ENCODE results near the gene AGBL1.

Gene AGBL1

GRCh38 chr15:86312486-86312885 is 232.8 kb downstream of the AGBL1 start:
- Histone ChIP-seq H3K4ac (ENCODE audit: low read depth in 1 of 2, low read length in 2 of 2) (no peak overlapping the region), H3K4me2 (ENCODE audit: low read length, poor library complexity, severe bottlenecking) (no peak overlapping the region), H4K91ac (ENCODE audit: low read length) (no peak overlapping the region), H3K79me1 (replicated peaks; ENCODE audit: low read length, poor library complexity, severe bottlenecking) (no peaks in the 10 kb centered on the region), H3K36me3 (ENCODE audit: control insufficient read depth in 1 of 2, insufficient read depth in 2 of 2, low read depth in 1 of 2, low read length in 2 of 2) (no peaks in the 10 kb centered on the region), H3K27me3 (ENCODE audit: control insufficient read depth in 1 of 2, insufficient read depth in 1 of 2, low read length in 2 of 2) (no peaks in the 10 kb centered on the region), H3K9me3 (ENCODE audit: control insufficient read depth, low read length) (no peaks in the 10 kb centered on the region), H2AFZ (ENCODE audit: low read depth, low read length) (no peak overlapping the region), H2BK5ac (ENCODE audit: low read depth, low read length, poor library complexity, severe bottlenecking) (no peak overlapping the region), H2BK120ac (ENCODE audit: low read depth, low read length) (no peak overlapping the region), H3K18ac (ENCODE audit: low read depth in 1 of 2, low read length in 2 of 2) (no peak overlapping the region), H3K14ac (ENCODE audit: low read length in 2 of 2) (no peak overlapping the region), H3K23ac (ENCODE audit: low read length in 2 of 2) (no peak overlapping the region), H2BK15ac (ENCODE audit: low read depth, poor library complexity, severe bottlenecking) (no peak overlapping the region), H4K8ac (ENCODE audit: low read length) (no peak overlapping the region), H2BK12ac (ENCODE audit: low read length in 2 of 2) (no peak overlapping the region), H3K9ac (ENCODE audit: low read length) (no peak overlapping the region), H2AK5ac (ENCODE audit: low read length, severe bottlenecking) (no peak overlapping the region), H3K4me1 (ENCODE audit: control insufficient read depth, insufficient read depth, low read depth, low read length) (no peaks in the 10 kb centered on the region), H3K4me3 (ENCODE audit: insufficient read depth in 1 of 2, low read depth in 1 of 2, low read length in 2 of 2) (no peak overlapping the region), H3K27ac (ENCODE audit: low read length, poor library complexity, severe bottlenecking) (no peak overlapping the region)
- WGBS: 72% methylated on average over 4 of the region's 4 CpGs
- no peak for DNase-seq

- Histone ChIP-seq H2BK120ac (ENCODE audit: low read depth, low read length) (no peak overlapping the region), H3K23ac (ENCODE audit: low read length in 2 of 2) (no peak overlapping the region), H2AFZ (ENCODE audit: low read depth, low read length) (no peak overlapping the region), H2BK15ac (ENCODE audit: low read depth, poor library complexity, severe bottlenecking) (no peak overlapping the region), H3K36me3 (ENCODE audit: control insufficient read depth in 1 of 2, insufficient read depth in 2 of 2, low read depth in 1 of 2, low read length in 2 of 2) (no peaks in the 10 kb centered on the region), H2AK5ac (ENCODE audit: low read length, severe bottlenecking) (no peak overlapping the region), H3K9ac (ENCODE audit: low read length) (peak overlapping the region; percentile 76), H3K4me2 (ENCODE audit: low read length, poor library complexity, severe bottlenecking) (no peak overlapping the region), H3K14ac (ENCODE audit: low read length in 2 of 2) (no peak overlapping the region), H3K4ac (ENCODE audit: low read depth in 1 of 2, low read length in 2 of 2) (no peak overlapping the region), H2BK12ac (ENCODE audit: low read length in 2 of 2) (no peak overlapping the region), H3K4me3 (ENCODE audit: insufficient read depth in 1 of 2, low read depth in 1 of 2, low read length in 2 of 2) (no peak overlapping the region), H2BK5ac (ENCODE audit: low read depth, low read length, poor library complexity, severe bottlenecking) (no peak overlapping the region), H4K8ac (ENCODE audit: low read length) (no peak overlapping the region), H3K27ac (ENCODE audit: low read length, poor library complexity, severe bottlenecking) (no peak overlapping the region), H3K27me3 (ENCODE audit: control insufficient read depth in 1 of 2, insufficient read depth in 1 of 2, low read length in 2 of 2) (no peaks in the 10 kb centered on the region), H4K91ac (ENCODE audit: low read length) (no peak overlapping the region), H3K79me1 (replicated peaks; ENCODE audit: low read length, poor library complexity, severe bottlenecking) (no peaks in the 10 kb centered on the region), H3K9me3 (ENCODE audit: control insufficient read depth, low read length) (no peaks in the 10 kb centered on the region), H3K18ac (ENCODE audit: low read depth in 1 of 2, low read length in 2 of 2) (no peak overlapping the region), H3K4me1 (ENCODE audit: control insufficient read depth, insufficient read depth, low read depth, low read length) (no peaks in the 10 kb centered on the region)
- 19% methylated on average over 7 of the region's 8 CpGs for WGBS
- DNase-seq: no peak
Observed at GRCh38 chr15:86316216-86316615, 236.5 kb downstream of the AGBL1 start.

GRCh38 chr15:86316726-86317383 is 237.2 kb downstream of the AGBL1 start:
- no peaks in the 10 kb centered on the region for H3K27me3 ChIP-seq (ENCODE audit: control insufficient read depth in 1 of 2, insufficient read depth in 1 of 2, low read length in 2 of 2)

GRCh38 chr15:86317384-86317740 is 237.7 kb downstream of the AGBL1 start:
- H3K79me1 ChIP-seq (replicated peaks; ENCODE audit: low read length, poor library complexity, severe bottlenecking): no peaks in the 10 kb centered on the region
- H3K14ac ChIP-seq (ENCODE audit: low read length in 2 of 2): no peak overlapping the region
- no peaks in the 10 kb centered on the region for H3K4me1 ChIP-seq (ENCODE audit: control insufficient read depth, insufficient read depth, low read depth, low read length)
- no peaks in the 10 kb centered on the region for H3K9me3 ChIP-seq (ENCODE audit: control insufficient read depth, low read length)
- H2AFZ ChIP-seq (ENCODE audit: low read depth, low read length): no peak overlapping the region
- DNase-seq: peak; percentile 6
- no peak overlapping the region for H3K23ac ChIP-seq (ENCODE audit: low read length in 2 of 2)
- H3K18ac ChIP-seq (ENCODE audit: low read depth in 1 of 2, low read length in 2 of 2): no peak overlapping the region
- H2BK15ac ChIP-seq (ENCODE audit: low read depth, poor library complexity, severe bottlenecking): no peak overlapping the region
- WGBS: 53% methylated on average over 3 of the region's 4 CpGs
- H4K8ac ChIP-seq (ENCODE audit: low read length): no peak overlapping the region
- H3K9ac ChIP-seq (ENCODE audit: low read length): peak overlapping the region; percentile 76
- no peaks in the 10 kb centered on the region for H3K36me3 ChIP-seq (ENCODE audit: control insufficient read depth in 1 of 2, insufficient read depth in 2 of 2, low read depth in 1 of 2, low read length in 2 of 2)
- H2BK5ac ChIP-seq (ENCODE audit: low read depth, low read length, poor library complexity, severe bottlenecking): no peak overlapping the region
- H2BK12ac ChIP-seq (ENCODE audit: low read length in 2 of 2): no peak overlapping the region
- H3K27me3 ChIP-seq (ENCODE audit: control insufficient read depth in 1 of 2, insufficient read depth in 1 of 2, low read length in 2 of 2): no peaks in the 10 kb centered on the region
- H3K4ac ChIP-seq (ENCODE audit: low read depth in 1 of 2, low read length in 2 of 2): no peak overlapping the region
- no peak overlapping the region for H3K27ac ChIP-seq (ENCODE audit: low read length, poor library complexity, severe bottlenecking)
- H3K4me3 ChIP-seq (ENCODE audit: insufficient read depth in 1 of 2, low read depth in 1 of 2, low read length in 2 of 2): peak overlapping the region in 1 of 2 experiments; percentile 17
- H2BK120ac ChIP-seq (ENCODE audit: low read depth, low read length): no peak overlapping the region
- H3K4me2 ChIP-seq (ENCODE audit: low read length, poor library complexity, severe bottlenecking): no peak overlapping the region
- no peak overlapping the region for H2AK5ac ChIP-seq (ENCODE audit: low read length, severe bottlenecking)
- no peak overlapping the region for H4K91ac ChIP-seq (ENCODE audit: low read length)

More at GRCh38 chr15:86316726-86317383, 237.2 kb downstream of the AGBL1 start:
- Histone ChIP-seq H2BK120ac (ENCODE audit: low read depth, low read length) (no peak overlapping the region), H4K91ac (ENCODE audit: low read length) (no peak overlapping the region), H3K4me2 (ENCODE audit: low read length, poor library complexity, severe bottlenecking) (no peak overlapping the region), H4K8ac (ENCODE audit: low read length) (peak overlapping the region; percentile 16), H3K27ac (ENCODE audit: low read length, poor library complexity, severe bottlenecking) (no peak overlapping the region), H2AK5ac (ENCODE audit: low read length, severe bottlenecking) (no peak overlapping the region), H2BK12ac (ENCODE audit: low read length in 2 of 2) (no peak overlapping the region), H3K4me3 (ENCODE audit: insufficient read depth in 1 of 2, low read depth in 1 of 2, low read length in 2 of 2) (peak overlapping the region in 1 of 2 experiments; percentile 17), H2AFZ (ENCODE audit: low read depth, low read length) (no peak overlapping the region), H3K4ac (ENCODE audit: low read depth in 1 of 2, low read length in 2 of 2) (peak overlapping the region in 1 of 2 experiments; percentile 16), H3K36me3 (ENCODE audit: control insufficient read depth in 1 of 2, insufficient read depth in 2 of 2, low read depth in 1 of 2, low read length in 2 of 2) (no peaks in the 10 kb centered on the region), H2BK5ac (ENCODE audit: low read depth, low read length, poor library complexity, severe bottlenecking) (no peak overlapping the region), H2BK15ac (ENCODE audit: low read depth, poor library complexity, severe bottlenecking) (no peak overlapping the region), H3K9ac (ENCODE audit: low read length) (peak overlapping the region; percentile 76), H3K4me1 (ENCODE audit: control insufficient read depth, insufficient read depth, low read depth, low read length) (no peaks in the 10 kb centered on the region), H3K9me3 (ENCODE audit: control insufficient read depth, low read length) (no peaks in the 10 kb centered on the region), H3K23ac (ENCODE audit: low read length in 2 of 2) (no peak overlapping the region), H3K79me1 (replicated peaks; ENCODE audit: low read length, poor library complexity, severe bottlenecking) (no peaks in the 10 kb centered on the region), H3K14ac (ENCODE audit: low read length in 2 of 2) (no peak overlapping the region), H3K18ac (ENCODE audit: low read depth in 1 of 2, low read length in 2 of 2) (no peak overlapping the region)
- 24% methylated on average over 6 of the region's 6 CpGs for WGBS
- peak; percentile 34 for DNase-seq

All from mesenchymal stem cell (in vitro differentiated cells and primary cell).